Gastrocnemius medialis (tissue), 4 donors: Measurements from ENCODE around the gene GALNT16.

Source experiments
- CTCF ChIP-seq, 5 experiments: fragments of 450-650 bp in 3 of 5; fragments of 200-600 bp in 2 of 5; sonication (generic) in 2 of 5; IDR thresholded peaks in 4 of 5; conservative IDR thresholded peaks in 1 of 5; 1 replicate in 4 of 5; 2 replicates in 1 of 5; pipeline ENCODE4 v1.5.1; 2016 to 2019; ENCODE audit warnings: antibody characterized with exemption in 5 of 5, mild to moderate bottlenecking in 3 of 5, moderate library complexity in 3 of 5
- POLR2A ChIP-seq, 2 donors: fragments of 450-650 bp; IDR thresholded peaks; one replicate each; pipeline ENCODE4 v1.6.1; 2017; ENCODE audit warnings: antibody characterized with exemption in 2 of 2, mild to moderate bottlenecking in 2 of 2, moderate library complexity in 2 of 2

- TF ChIP-seq POLR2A (IDR thresholded peaks at IDR 0.05) (no peak), CTCF (IDR thresholded peaks at IDR 0.05 in 4 of 5, conservative IDR thresholded peaks at IDR 0.05 in 1 of 5) (no peak)
These were observed 30.0 kb downstream of the GALNT16 start for GRCh38 chr14:69289811-69290520.
